OCI-LY1 (cell line): Measurements from ENCODE around the gene ZNF474.

Experiments used
- H2AFZ ChIP-seq: fragments of 200-600 bp; sonication (generic), shearing (Covaris generic); 2 replicates; pipeline ENCODE4 v1.6.0; 2014; ENCODE audit warnings: antibody characterized with exemption, mild to moderate bottlenecking, low read length
- H3F3A ChIP-seq: fragments of 200-600 bp; sonication (generic), shearing (Covaris generic); 2 replicates; pipeline ENCODE4 v1.6.0; 2014; ENCODE audit warnings: mild to moderate bottlenecking, antibody characterized with exemption, low read length, moderate library complexity; ENCODE audit not compliant: insufficient read depth
- H3K27ac ChIP-seq: fragments of 200-600 bp; sonication (generic); 2 replicates; pipeline ENCODE4 v1.5.1; 2014; ENCODE audit warnings: low read length, mixed run types, mild to moderate bottlenecking, low read depth; ENCODE audit not compliant: poor library complexity, severe bottlenecking
- H3K27me3 ChIP-seq: fragments of 200-600 bp; sonication (generic); 2 replicates; pipeline ENCODE4 v1.6.0; 2014; ENCODE audit warnings: antibody characterized with exemption, mild to moderate bottlenecking, low read length, moderate library complexity; ENCODE audit not compliant: insufficient read depth
- H3K36me3 ChIP-seq: fragments of 200-600 bp; sonication (generic); 2 replicates; pipeline ENCODE4 v1.6.1; 2014; ENCODE audit warnings: mild to moderate bottlenecking, antibody characterized with exemption, low read length, moderate library complexity, mixed read lengths; ENCODE audit not compliant: insufficient read depth
- H3K4me1 ChIP-seq: fragments of 200-600 bp; sonication (generic); 2 replicates; pipeline ENCODE4 v1.5.1; 2014; ENCODE audit warnings: mild to moderate bottlenecking, low read length, moderate library complexity; ENCODE audit not compliant: insufficient read depth, severe bottlenecking
- H3K4me2 ChIP-seq: fragments of 200-600 bp; sonication (generic), shearing (Covaris generic); 2 replicates; pipeline ENCODE4 v1.6.1; 2014; ENCODE audit warnings: low read length
- H3K4me3 ChIP-seq: fragments of 200-600 bp; sonication (generic); 2 replicates; pipeline ENCODE4 v1.5.1; 2014; ENCODE audit warnings: low read length, low read depth, mild to moderate bottlenecking, mixed read lengths; ENCODE audit not compliant: poor library complexity, severe bottlenecking
- H3K79me2 ChIP-seq: fragments of 200-600 bp; shearing (Covaris generic); 2 replicates; pipeline ENCODE4 v1.6.1; 2016; ENCODE audit warnings: mixed run types, low read length, mixed read lengths; ENCODE audit not compliant: insufficient read depth
- H3K9ac ChIP-seq: fragments of 200-600 bp; sonication (generic), shearing (Covaris generic); 2 replicates; pipeline ENCODE4 v1.6.1; 2014; ENCODE audit warnings: mild to moderate bottlenecking, low read length, mixed read lengths
- H3K9me2 ChIP-seq: fragments of 200-600 bp; sonication (generic), shearing (Covaris generic); 2 replicates; pipeline ENCODE4 v1.6.1; 2014; ENCODE audit warnings: low read depth, mild to moderate bottlenecking, low read length, mixed read lengths
- H3K9me3 ChIP-seq: fragments of 200-600 bp; shearing (Covaris generic); 2 replicates; pipeline ENCODE4 v1.6.1; 2014; ENCODE audit warnings: low read length, mixed read lengths
- H4K20me1 ChIP-seq: fragments of 200-600 bp; sonication (generic), shearing (Covaris generic); 2 replicates; pipeline ENCODE4 v1.6.0; 2016; ENCODE audit warnings: mild to moderate bottlenecking, low read length; ENCODE audit not compliant: insufficient read depth
- CTCF ChIP-seq: fragments of 200-600 bp; sonication (generic), shearing (Covaris generic); IDR thresholded peaks from 2 replicates; pipeline ENCODE4 v1.5.1; 2017; ENCODE audit warnings: mild to moderate bottlenecking, antibody characterized with exemption, low read length, moderate library complexity, mixed read lengths
- EZH2 ChIP-seq: fragments of 200-600 bp; sonication (generic), shearing (Covaris generic); IDR thresholded peaks from 2 replicates; pipeline ENCODE4 v1.8.0; 2017; ENCODE audit warnings: borderline replicate concordance, mixed run types, mild to moderate bottlenecking, antibody characterized with exemption, low read length, moderate library complexity, mixed read lengths

The ZNF474 gene

GRCh38 chr5:122181863-122182262, 52.5 kb downstream of the ZNF474 start:
- Histone ChIP-seq H3K36me3 (no peaks in the 10 kb centered on the region), H3K4me3 (no peak overlapping the region), H3K4me1 (no peaks in the 10 kb centered on the region), H4K20me1 (no peaks in the 10 kb centered on the region), H3K9ac (no peak overlapping the region), H3K27me3 (no peaks in the 10 kb centered on the region), H3K27ac (no peak overlapping the region), H3K9me3 (no peaks in the 10 kb centered on the region), H3K79me2 (no peaks in the 10 kb centered on the region), H3K9me2 (no peaks in the 10 kb centered on the region), H2AFZ (no peak overlapping the region), H3F3A (no peaks in the 10 kb centered on the region), H3K4me2 (no peak overlapping the region)
- no peak for TF ChIP-seq EZH2

GRCh38 chr5:122182491-122182921, 53.2 kb downstream of the ZNF474 start:
- Histone ChIP-seq H3K4me2 (no peak overlapping the region), H3K4me3 (no peak overlapping the region), H2AFZ (no peak overlapping the region)

GRCh38 chr5:122183098-122183787, 53.9 kb downstream of the ZNF474 start:
- H3K27me3 ChIP-seq = no peaks in the 10 kb centered on the region
- no peak overlapping the region for H3K9ac ChIP-seq
- no peak overlapping the region for H3K4me3 ChIP-seq
- H3K9me3 ChIP-seq = no peaks in the 10 kb centered on the region
- no peaks in the 10 kb centered on the region for H3F3A ChIP-seq
- H3K4me2 ChIP-seq = no peak overlapping the region
- no peak overlapping the region for H2AFZ ChIP-seq
- TF ChIP-seq EZH2 = no peak
- no peak for TF ChIP-seq CTCF
- H3K27ac ChIP-seq = no peak overlapping the region
- H3K4me1 ChIP-seq = no peaks in the 10 kb centered on the region
- no peaks in the 10 kb centered on the region for H3K9me2 ChIP-seq
- no peaks in the 10 kb centered on the region for H3K36me3 ChIP-seq
- H4K20me1 ChIP-seq = no peaks in the 10 kb centered on the region
- no peaks in the 10 kb centered on the region for H3K79me2 ChIP-seq

More at GRCh38 chr5:122182491-122182921, 53.2 kb downstream of the ZNF474 start:
- Histone ChIP-seq H3K79me2 (no peaks in the 10 kb centered on the region), H3K9me3 (no peaks in the 10 kb centered on the region), H3K27me3 (no peaks in the 10 kb centered on the region), H3K9me2 (no peaks in the 10 kb centered on the region), H3K27ac (no peak overlapping the region), H4K20me1 (no peaks in the 10 kb centered on the region), H3K36me3 (no peaks in the 10 kb centered on the region), H3K9ac (no peak overlapping the region), H3F3A (no peaks in the 10 kb centered on the region), H3K4me1 (no peaks in the 10 kb centered on the region)
- no peak for TF ChIP-seq EZH2
- no peak for TF ChIP-seq CTCF

- H3K4me3 ChIP-seq = no peak overlapping the region
- no peaks in the 10 kb centered on the region for H3F3A ChIP-seq
- H3K9me3 ChIP-seq = no peaks in the 10 kb centered on the region
- no peak for TF ChIP-seq CTCF
- no peak for TF ChIP-seq EZH2
- H4K20me1 ChIP-seq = no peaks in the 10 kb centered on the region
- H3K9ac ChIP-seq = no peak overlapping the region
- H3K4me2 ChIP-seq = no peak overlapping the region
- no peak overlapping the region for H3K27ac ChIP-seq
- H3K27me3 ChIP-seq = no peaks in the 10 kb centered on the region
- H3K36me3 ChIP-seq = no peaks in the 10 kb centered on the region
- no peak overlapping the region for H2AFZ ChIP-seq
- H3K9me2 ChIP-seq = no peaks in the 10 kb centered on the region
- no peaks in the 10 kb centered on the region for H3K4me1 ChIP-seq
- no peaks in the 10 kb centered on the region for H3K79me2 ChIP-seq
Observed at GRCh38 chr5:122183788-122184170, 54.4 kb downstream of the ZNF474 start.
